Adrenal gland (tissue), 12 donors: ENCODE data around the gene SPNS2. TPM values are rescaled to one million over a fixed set of nuclear protein-coding genes. Genes with fewer than 3 reads are reported as not detected.
"Not testable (repeated sequence)": the region's sequence is repeated elsewhere in the genome, so short reads cannot be mapped to it uniquely, and the experiment has no call there.

ENCODE experiments used
- DNase-seq, 7 donors: peaks; one replicate each; pipeline ENCODE4 v3.0.0-alpha.2; 2019 to 2020
- H3K27ac ChIP-seq, 5 donors: fragments of 200-600 bp; sonication (generic) in 4 of 5; 1 replicate in 3 of 5; 2 replicates in 2 of 5; pipeline versions ENCODE4 v1.5.1 to v1.8.0; 2016 to 2020; ENCODE audit warnings: mild to moderate bottlenecking in 1 of 5
- H3K27me3 ChIP-seq: fragments of 200-600 bp; 2 replicates; pipeline ENCODE4 v1.8.0; 2021
- H3K36me3 ChIP-seq, 2 donors: fragments of 200-600 bp; replicated peaks in 1 of 2; 1 replicate in 1 of 2; 2 replicates in 1 of 2; pipeline versions ENCODE4 v1.5.1 to v1.8.0; 2018 to 2022
- H3K4me1 ChIP-seq, 2 donors: fragments of 200-600 bp; replicated peaks in 1 of 2; 1 replicate in 1 of 2; 2 replicates in 1 of 2; pipeline versions ENCODE4 v1.5.1 to v1.8.0; 2018 to 2021
- H3K4me3 ChIP-seq, 4 donors: fragments of 200-600 bp; sonication (generic) in 3 of 4; one replicate each; pipeline ENCODE4 v1.5.1; 2016 to 2018
- H3K9me3 ChIP-seq, 3 donors: fragments of 200-600 bp; sonication (generic) in 1 of 3; replicated peaks in 1 of 3; 1 replicate in 2 of 3; 2 replicates in 1 of 3; pipeline versions ENCODE4 v1.5.1 to v1.8.0; 2016 to 2021
- POLR2A ChIP-seq, 2 donors: fragments of 450-650 bp; IDR thresholded peaks; one replicate each; pipeline ENCODE4 v1.6.1; 2017; ENCODE audit warnings: antibody characterized with exemption in 2 of 2, mild to moderate bottlenecking in 2 of 2, moderate library complexity in 1 of 2
- WGBS, 4 donors: extraction: QIAGEN DNeasy Blood & Tissue Kit in 2 of 4; methylation state at CpG; one replicate each; pipeline versions ENCODE4 v1.1.5 to v1.1.7; 2013 to 2017; 5-methylcytosine and 5-hydroxymethylcytosine counted together
- intact Hi-C, 2 donors: fragments of 100-400 bp; cut with DNase I; formaldehyde crosslinking; loops; one replicate each; pipeline versions ENCODE4 v1.14.1 to v1.15.0; 2022 to 2023
- polyA plus RNA-seq, 3 donors: library from polyadenylated mRNA; stranded (reverse); fragments of 200-250 nt in 2 of 3; fragments of 350-450 nt in 1 of 3; fragmentation: Illumina TruSeq in 1 of 3; extraction: RNeasy Lipid Tissue Mini Kit (QIAGEN cat#74804) in 1 of 3; gene quantifications; one replicate each; pipeline ENCODE4 v1.2.3, GENCODE V29; 2013 to 2014
- total RNA-seq, 9 donors: library from RNA; depleted of rRNA in 4 of 9; stranded (reverse); fragments of >200 nt in 4 of 9; fragments of 120-200 nt in 1 of 9; fragmentation: NEBNext Ultra II Directional in 1 of 9; extraction: Animal tissue kit (Norgen Biotek cat#: 25700) in 1 of 9; gene quantifications; one replicate each; pipeline versions ENCODE4 v1.1.0 to v1.2.4, GENCODE V29; 2013 to 2023
- TF ChIP-seq, protein P1 (sequence below), 6 experiments: fragments of 450-650 bp in 4 of 6; fragments of 200-600 bp in 2 of 6; sonication (generic) in 1 of 6; IDR thresholded peaks; 1 replicate in 5 of 6; 2 replicates in 1 of 6; pipeline versions ENCODE4 v1.5.1 to v1.8.0; 2016 to 2021; ENCODE audit warnings: antibody characterized with exemption in 6 of 6, mild to moderate bottlenecking in 2 of 6, moderate library complexity in 1 of 6
- donor health status: healthy with polysubstance abuse.
- donor health status: Bipolar disorder and iron deficiency.
- donor health status: DM: yes; HTN: yes; CAD: no.
- donor health status: DM: no; HTN: no; CAD: no.
- donor health status: DM: no; HTN: no; CAD: no.
- donor health status: DM: yes; HTN: yes; CAD: no.

The SPNS2 gene
- total and polyA plus RNA-seq, 12 donors = 0.90 to 25.1 (median 7.7) TPM

DNA sequence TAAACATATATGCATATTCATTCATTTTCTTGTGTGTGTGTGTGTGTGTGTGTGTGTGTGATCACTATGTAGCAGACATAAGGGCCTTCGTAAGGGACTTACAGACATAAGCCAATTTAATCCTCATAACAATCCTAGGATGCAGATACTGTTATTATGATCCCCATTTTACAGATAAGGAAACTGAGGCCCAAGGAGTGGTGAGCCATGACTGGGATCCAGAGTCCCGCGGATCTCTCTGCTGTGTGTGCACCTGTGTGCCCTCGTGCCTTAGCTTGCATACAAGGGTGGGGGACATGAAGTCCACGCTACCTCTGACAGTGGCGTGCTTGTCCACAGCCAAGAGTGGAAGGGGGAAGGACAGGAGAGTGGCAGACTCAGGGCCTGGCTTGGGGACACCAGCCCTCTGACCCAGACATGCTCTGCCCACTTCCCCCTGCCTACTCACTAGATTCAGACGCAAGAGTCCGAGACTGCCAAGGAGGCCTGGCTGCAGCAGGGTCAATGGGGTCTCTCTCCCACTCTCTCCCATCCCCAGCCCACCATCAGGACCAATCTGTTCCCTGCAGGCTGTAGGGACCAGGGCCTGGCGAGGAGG, 75.9 kb downstream of the SPNS2 start:
- Histone ChIP-seq H3K36me3 (no peaks in the 10 kb centered on the region), H3K27ac (no peak overlapping the region), H3K27me3 (no peaks in the 10 kb centered on the region), H3K9me3 (no peaks in the 10 kb centered on the region), H3K4me1 (no peaks in the 10 kb centered on the region), H3K4me3 (no peak overlapping the region)
- no peak for TF ChIP-seq POLR2A (IDR thresholded peaks at IDR 0.05)
- TF ChIP-seq, protein P1, sequence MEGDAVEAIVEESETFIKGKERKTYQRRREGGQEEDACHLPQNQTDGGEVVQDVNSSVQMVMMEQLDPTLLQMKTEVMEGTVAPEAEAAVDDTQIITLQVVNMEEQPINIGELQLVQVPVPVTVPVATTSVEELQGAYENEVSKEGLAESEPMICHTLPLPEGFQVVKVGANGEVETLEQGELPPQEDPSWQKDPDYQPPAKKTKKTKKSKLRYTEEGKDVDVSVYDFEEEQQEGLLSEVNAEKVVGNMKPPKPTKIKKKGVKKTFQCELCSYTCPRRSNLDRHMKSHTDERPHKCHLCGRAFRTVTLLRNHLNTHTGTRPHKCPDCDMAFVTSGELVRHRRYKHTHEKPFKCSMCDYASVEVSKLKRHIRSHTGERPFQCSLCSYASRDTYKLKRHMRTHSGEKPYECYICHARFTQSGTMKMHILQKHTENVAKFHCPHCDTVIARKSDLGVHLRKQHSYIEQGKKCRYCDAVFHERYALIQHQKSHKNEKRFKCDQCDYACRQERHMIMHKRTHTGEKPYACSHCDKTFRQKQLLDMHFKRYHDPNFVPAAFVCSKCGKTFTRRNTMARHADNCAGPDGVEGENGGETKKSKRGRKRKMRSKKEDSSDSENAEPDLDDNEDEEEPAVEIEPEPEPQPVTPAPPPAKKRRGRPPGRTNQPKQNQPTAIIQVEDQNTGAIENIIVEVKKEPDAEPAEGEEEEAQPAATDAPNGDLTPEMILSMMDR (IDR thresholded peaks at IDR 0.05) = no peak
- intact Hi-C loops = no loop called here
- DNase-seq = no peak
- 94 to 99% (median 96%) methylated on average over 7 to 9 of the region's 9 CpGs for WGBS, 4 donors

DNA sequence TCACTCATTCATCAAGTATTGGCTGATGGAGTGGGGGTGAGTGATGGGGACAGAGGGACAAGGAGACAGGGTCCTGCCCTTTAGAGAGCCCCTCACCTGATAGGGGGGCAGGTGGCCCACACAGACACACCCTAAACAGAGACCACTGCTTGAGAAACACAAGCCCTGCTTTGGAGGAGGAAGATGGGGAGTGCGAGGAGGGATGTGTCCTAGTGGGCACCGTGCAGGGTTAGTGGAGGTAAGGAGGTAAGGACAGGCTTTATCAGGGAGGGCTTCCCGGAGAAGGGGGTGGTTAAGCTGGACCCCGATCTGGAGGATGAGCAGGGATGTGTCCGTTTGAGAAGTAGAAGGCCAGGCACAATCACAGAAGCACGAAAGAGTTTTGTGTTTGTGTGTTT, 77.5 kb downstream of the SPNS2 start:
- 80 to 88% (median 84%) methylated on average over 6 of the region's 6 CpGs for whole genome bisulfite sequencing, 4 donors
- Histone ChIP-seq H3K4me3 (no peak overlapping the region), H3K27ac (no peak overlapping the region), H3K36me3 (no peaks in the 10 kb centered on the region), H3K9me3 (no peaks in the 10 kb centered on the region), H3K27me3 (no peaks in the 10 kb centered on the region), H3K4me1 (no peaks in the 10 kb centered on the region)
- no peak for DNase-seq
- intact Hi-C loops = no loop called here
- TF ChIP-seq, protein P1 (IDR thresholded peaks at IDR 0.05) = no peak
- no peak for TF ChIP-seq POLR2A (IDR thresholded peaks at IDR 0.05)

- 74 to 79% (median 76%) methylated on average over 5 to 18 of the region's 18 CpGs for WGBS, 4 donors
- no peaks in the 10 kb centered on the region for H3K36me3 ChIP-seq
- no peaks in the 10 kb centered on the region for H3K4me1 ChIP-seq
- TF ChIP-seq, protein P1 (IDR thresholded peaks at IDR 0.05) = no peak
- TF ChIP-seq POLR2A (IDR thresholded peaks at IDR 0.05) = no peak
- intact Hi-C loops = no loop called here
- H3K4me3 ChIP-seq = no peak overlapping the region
- no peak overlapping the region for H3K27ac ChIP-seq
- H3K9me3 ChIP-seq = no peaks in the 10 kb centered on the region
- H3K27me3 ChIP-seq = peaks cover 3% of the 10 kb centered on the region
- DNase-seq = no peak
Measured at GRCh38 chr17:4576729-4577322, 78.1 kb downstream of the SPNS2 start.

DNA sequence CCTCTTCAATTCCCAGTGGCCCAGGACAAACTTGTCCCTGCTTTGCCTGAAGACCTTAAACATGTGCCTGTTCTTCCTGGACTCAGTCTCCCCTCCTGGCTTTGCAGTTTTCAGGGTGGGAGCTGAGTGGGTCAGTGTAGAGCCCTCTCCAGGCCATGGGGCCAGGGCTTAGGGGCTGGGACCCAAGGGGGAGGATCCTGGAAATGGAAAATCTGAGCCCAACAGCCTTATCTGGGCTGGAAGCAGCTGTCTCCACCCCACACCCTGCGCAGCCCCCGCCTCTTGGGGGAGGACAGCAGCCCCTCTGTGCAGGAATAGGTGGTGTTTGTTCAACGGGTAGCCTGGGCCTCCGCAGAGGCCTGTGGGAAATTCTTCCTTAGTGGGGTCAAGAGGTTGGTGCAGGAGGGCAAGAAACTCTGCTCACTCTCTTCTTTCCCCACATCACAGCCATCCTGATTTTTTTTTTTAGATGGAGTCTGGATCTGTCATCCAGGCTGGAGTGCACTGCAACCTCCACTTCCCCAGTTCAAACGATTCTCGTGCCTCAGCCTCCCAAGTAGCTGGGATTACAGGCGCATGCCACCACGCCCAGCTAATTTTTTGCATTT, 78.8 kb downstream of the SPNS2 start:
- Histone ChIP-seq H3K4me3 (no peak overlapping the region), H3K36me3 (no peaks in the 10 kb centered on the region), H3K27ac (no peak overlapping the region), H3K4me1 (no peaks in the 10 kb centered on the region), H3K9me3 (no peaks in the 10 kb centered on the region), H3K27me3 (peaks cover 9% of the 10 kb centered on the region)
- DNase-seq = no peak
- 80 to 87% (median 85%) methylated on average over 8 of the region's 8 CpGs for WGBS, 4 donors
- intact Hi-C loops = no loop called here
- TF ChIP-seq, protein P1 (IDR thresholded peaks at IDR 0.05) = no peak
- TF ChIP-seq POLR2A (IDR thresholded peaks at IDR 0.05) = no peak

DNA sequence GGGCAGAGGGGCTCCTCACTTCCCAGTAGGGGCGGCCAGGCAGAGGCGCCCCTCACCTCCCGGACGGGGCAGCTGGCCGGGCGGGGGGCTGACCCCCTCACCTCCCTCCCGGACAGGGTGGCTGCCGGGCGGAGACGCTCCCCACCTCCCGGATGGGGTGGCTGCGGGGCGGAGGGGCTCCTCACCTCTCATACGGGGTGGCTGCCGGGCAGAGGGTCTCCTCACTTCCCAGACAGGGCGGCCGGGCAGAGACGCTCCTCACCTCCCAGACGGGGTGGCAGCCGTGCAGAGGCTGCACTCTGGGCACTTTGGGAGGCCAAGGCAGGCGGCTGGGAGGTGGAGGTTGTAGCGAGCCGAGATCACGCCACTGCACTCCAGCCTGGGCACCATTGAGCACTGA, 79.7 kb downstream of the SPNS2 start:
- DNase-seq, H3K36me3 ChIP-seq, H3K9me3 ChIP-seq, H3K27ac ChIP-seq, H3K4me3 ChIP-seq, H3K4me1 ChIP-seq, intact Hi-C loops: not testable (repeated sequence)
- WGBS, 4 donors = 93 to 100% (median 97%) methylated on average over 3 to 20 of the region's 24 CpGs
- H3K27me3 ChIP-seq = peaks cover 16% of the 10 kb centered on the region
